Measurements from ENCODE around the gene TAF13. TPM values are rescaled to one million over a fixed set of nuclear protein-coding genes. Genes with fewer than 3 reads are reported as not detected.

TAF13 gene
- total and polyA plus RNA-seq, 9 of the 15 experiments (the other 6 are each of a cell fraction or from before 2014, with no cell fraction given), result 14.9 to 77.2 (median 38.7) TPM

DNA sequence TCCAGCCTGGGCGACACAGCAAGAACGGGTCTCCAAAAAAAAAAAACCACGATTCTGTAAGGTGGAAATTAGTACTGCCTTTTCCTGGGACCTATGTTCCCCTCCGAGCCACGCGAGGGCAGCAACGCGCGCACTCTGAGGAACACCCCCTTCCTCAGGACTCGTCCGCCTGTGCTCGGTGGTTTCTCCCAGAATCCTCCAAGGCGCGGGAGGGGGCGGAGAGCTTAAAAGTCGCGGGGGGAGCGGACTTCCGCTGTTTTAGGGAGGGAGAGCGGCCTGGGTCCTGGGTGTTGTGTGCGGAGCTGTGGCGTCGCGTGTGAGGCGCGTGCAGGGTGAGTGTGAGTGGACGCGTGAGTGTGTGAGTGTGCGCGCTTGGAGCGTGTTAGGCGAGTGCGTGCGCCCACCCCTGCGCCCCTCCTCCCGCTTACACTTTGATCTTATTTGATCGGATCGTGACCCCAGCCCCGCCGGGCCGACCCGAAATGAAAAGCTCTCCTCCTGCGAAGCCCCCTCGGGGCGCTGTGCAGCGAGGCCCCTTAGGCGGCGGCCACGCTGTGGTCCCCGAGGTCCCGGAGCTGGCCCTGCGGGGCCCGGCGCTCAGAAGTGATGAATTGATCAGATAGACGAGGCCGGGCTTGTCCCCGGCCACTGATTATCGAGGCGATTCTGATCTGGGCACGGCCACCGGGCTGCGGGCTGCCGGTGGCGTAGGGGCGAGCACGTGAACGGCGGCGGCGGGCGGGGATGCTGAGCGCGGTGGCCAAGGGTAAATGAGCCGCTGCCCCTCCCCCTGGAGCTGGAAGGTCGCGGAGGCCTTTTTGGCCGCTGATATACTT, 24.4 kb upstream of the TAF13 start (continued):
- TF ChIP-seq ZNF165 (CRISPR knock-in tag; IDR thresholded peaks at IDR 0.05; ENCODE audit: borderline replicate concordance), result no peak; the same call in 1 of the 2 replicates
- no peak for TF ChIP-seq STAT5B (CRISPR knock-in tag; IDR thresholded peaks at IDR 0.05)
- TF ChIP-seq ZNF217 (CRISPR knock-in tag; IDR thresholded peaks at IDR 0.05), result no peak
- TF ChIP-seq KLF16 (IDR thresholded peaks at IDR 0.05), result peak; percentile 63
- TF ChIP-seq ZNF184 (CRISPR knock-in tag; IDR thresholded peaks at IDR 0.05), result no peak
- TF ChIP-seq SAP30 (IDR thresholded peaks at IDR 0.05; ENCODE audit: borderline replicate concordance, insufficient read depth, low read depth, low read length, poor library complexity, severe bottlenecking), result peak; percentile 84
- peak; percentile 36; the same call in 1 of the 2 replicates for TF ChIP-seq KLF6 (CRISPR knock-in tag; IDR thresholded peaks at IDR 0.05; ENCODE audit: borderline replicate concordance)
- TF ChIP-seq EWSR1 (IDR thresholded peaks at IDR 0.05; ENCODE audit: borderline replicate concordance, low read depth, partially characterized antibody), result no peak
- TF ChIP-seq CREM (IDR thresholded peaks at IDR 0.05; ENCODE audit: low read depth), result peak; percentile 89
- TF ChIP-seq JUN (IDR thresholded peaks at IDR 0.05; ENCODE audit: borderline replicate concordance, low read depth, low read length), result peak; percentile 74; the same call in 1 of the 2 replicates
- peak; percentile 94 for TF ChIP-seq JUN (CRISPR knock-in tag; IDR thresholded peaks at IDR 0.05; ENCODE audit: borderline replicate concordance)
- TF ChIP-seq, protein P1, sequence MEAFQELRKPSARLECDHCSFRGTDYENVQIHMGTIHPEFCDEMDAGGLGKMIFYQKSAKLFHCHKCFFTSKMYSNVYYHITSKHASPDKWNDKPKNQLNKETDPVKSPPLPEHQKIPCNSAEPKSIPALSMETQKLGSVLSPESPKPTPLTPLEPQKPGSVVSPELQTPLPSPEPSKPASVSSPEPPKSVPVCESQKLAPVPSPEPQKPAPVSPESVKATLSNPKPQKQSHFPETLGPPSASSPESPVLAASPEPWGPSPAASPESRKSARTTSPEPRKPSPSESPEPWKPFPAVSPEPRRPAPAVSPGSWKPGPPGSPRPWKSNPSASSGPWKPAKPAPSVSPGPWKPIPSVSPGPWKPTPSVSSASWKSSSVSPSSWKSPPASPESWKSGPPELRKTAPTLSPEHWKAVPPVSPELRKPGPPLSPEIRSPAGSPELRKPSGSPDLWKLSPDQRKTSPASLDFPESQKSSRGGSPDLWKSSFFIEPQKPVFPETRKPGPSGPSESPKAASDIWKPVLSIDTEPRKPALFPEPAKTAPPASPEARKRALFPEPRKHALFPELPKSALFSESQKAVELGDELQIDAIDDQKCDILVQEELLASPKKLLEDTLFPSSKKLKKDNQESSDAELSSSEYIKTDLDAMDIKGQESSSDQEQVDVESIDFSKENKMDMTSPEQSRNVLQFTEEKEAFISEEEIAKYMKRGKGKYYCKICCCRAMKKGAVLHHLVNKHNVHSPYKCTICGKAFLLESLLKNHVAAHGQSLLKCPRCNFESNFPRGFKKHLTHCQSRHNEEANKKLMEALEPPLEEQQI (IDR thresholded peaks at IDR 0.05), result peak; percentile 96
- TF ChIP-seq NFRKB (IDR thresholded peaks at IDR 0.05; ENCODE audit: low read depth), result peak; percentile 84; the same call in 1 of the 2 replicates
- no peak for TF ChIP-seq HSF4 (CRISPR knock-in tag; IDR thresholded peaks at IDR 0.05; ENCODE audit: borderline replicate concordance)
- peak; percentile 100 for TF ChIP-seq KDM5B (IDR thresholded peaks at IDR 0.05; ENCODE audit: insufficient replicate concordance, low read depth, low read length)
- TF ChIP-seq, protein P2, sequence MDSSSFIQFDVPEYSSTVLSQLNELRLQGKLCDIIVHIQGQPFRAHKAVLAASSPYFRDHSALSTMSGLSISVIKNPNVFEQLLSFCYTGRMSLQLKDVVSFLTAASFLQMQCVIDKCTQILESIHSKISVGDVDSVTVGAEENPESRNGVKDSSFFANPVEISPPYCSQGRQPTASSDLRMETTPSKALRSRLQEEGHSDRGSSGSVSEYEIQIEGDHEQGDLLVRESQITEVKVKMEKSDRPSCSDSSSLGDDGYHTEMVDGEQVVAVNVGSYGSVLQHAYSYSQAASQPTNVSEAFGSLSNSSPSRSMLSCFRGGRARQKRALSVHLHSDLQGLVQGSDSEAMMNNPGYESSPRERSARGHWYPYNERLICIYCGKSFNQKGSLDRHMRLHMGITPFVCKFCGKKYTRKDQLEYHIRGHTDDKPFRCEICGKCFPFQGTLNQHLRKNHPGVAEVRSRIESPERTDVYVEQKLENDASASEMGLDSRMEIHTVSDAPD (CRISPR knock-in tag; IDR thresholded peaks at IDR 0.05), result no peak
- peak; percentile 72; the same call in 1 of the 2 replicates for TF ChIP-seq TGIF2 (CRISPR knock-in tag; IDR thresholded peaks at IDR 0.05)
- TF ChIP-seq, protein P3, sequence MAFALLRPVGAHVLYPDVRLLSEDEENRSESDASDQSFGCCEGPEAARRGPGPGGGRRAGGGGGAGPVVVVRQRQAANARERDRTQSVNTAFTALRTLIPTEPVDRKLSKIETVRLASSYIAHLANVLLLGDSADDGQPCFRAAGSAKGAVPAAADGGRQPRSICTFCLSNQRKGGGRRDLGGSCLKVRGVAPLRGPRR (CRISPR knock-in tag; IDR thresholded peaks at IDR 0.05), result no peak
- TF ChIP-seq, protein P4, sequence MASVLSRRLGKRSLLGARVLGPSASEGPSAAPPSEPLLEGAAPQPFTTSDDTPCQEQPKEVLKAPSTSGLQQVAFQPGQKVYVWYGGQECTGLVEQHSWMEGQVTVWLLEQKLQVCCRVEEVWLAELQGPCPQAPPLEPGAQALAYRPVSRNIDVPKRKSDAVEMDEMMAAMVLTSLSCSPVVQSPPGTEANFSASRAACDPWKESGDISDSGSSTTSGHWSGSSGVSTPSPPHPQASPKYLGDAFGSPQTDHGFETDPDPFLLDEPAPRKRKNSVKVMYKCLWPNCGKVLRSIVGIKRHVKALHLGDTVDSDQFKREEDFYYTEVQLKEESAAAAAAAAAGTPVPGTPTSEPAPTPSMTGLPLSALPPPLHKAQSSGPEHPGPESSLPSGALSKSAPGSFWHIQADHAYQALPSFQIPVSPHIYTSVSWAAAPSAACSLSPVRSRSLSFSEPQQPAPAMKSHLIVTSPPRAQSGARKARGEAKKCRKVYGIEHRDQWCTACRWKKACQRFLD (CRISPR knock-in tag; IDR thresholded peaks at IDR 0.05), result peak; percentile 77
- peak; percentile 83 for TF ChIP-seq TOE1 (IDR thresholded peaks at IDR 0.05; ENCODE audit: borderline replicate concordance)
- TF ChIP-seq TOE1 (CRISPR knock-in tag; IDR thresholded peaks at IDR 0.05; ENCODE audit: borderline replicate concordance, low read depth), result peak; percentile 69; the same call in 1 of the 2 replicates
- TF ChIP-seq CCAR2 (IDR thresholded peaks at IDR 0.05; ENCODE audit: low read depth, low read length), result no peak
